Gastroesophageal sphincter (tissue), 2 donors: Measurements from ENCODE around the gene CTNS.

Experiments used
- EP300 ChIP-seq: sonication (generic); formaldehyde crosslinking; IDR thresholded peaks from one replicate; pipeline ENCODE4 v1.6.1; 2017; ENCODE audit warnings: antibody characterized with exemption, mild to moderate bottlenecking
- POLR2A ChIP-seq, 2 donors: fragments of 450-650 bp; IDR thresholded peaks; one replicate each; pipeline ENCODE4 v1.6.1; 2017; ENCODE audit warnings: antibody characterized with exemption in 2 of 2, mild to moderate bottlenecking in 2 of 2, moderate library complexity in 1 of 2
- POLR2AphosphoS5 ChIP-seq: sonication (generic); formaldehyde crosslinking; IDR thresholded peaks from one replicate; pipeline ENCODE4 v1.6.1; 2017; ENCODE audit warnings: antibody characterized with exemption

DNA sequence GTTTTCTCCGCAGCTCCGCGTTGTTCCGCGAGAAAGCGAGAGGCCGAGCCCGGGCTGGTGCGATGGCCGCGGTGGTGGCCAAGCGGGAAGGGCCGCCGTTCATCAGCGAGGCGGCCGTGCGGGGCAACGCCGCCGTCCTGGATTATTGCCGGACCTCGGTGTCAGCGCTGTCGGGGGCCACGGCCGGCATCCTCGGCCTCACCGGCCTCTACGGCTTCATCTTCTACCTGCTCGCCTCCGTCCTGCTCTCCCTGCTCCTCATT lies 32.5 kb downstream of the CTNS start:
- TF ChIP-seq POLR2A (IDR thresholded peaks at IDR 0.05) (no peak), EP300 (no peak), POLR2AphosphoS5 (no peak)
